GM10266 (cell line): Measurements from ENCODE around the gene SLC19A3.
"Not testable (repeated sequence)": the region's sequence is repeated elsewhere in the genome, so short reads cannot be mapped to it uniquely, and the experiment has no call there.

Experiments
- DNase-seq: peaks from one replicate; pipeline ENCODE4 v3.0.0; 2012; ENCODE audit errors: extremely low spot score
- TF ChIP-seq, protein P1 (sequence below): IDR thresholded peaks from 2 replicates; pipeline ENCODE4 v1.5.1; 2012; ENCODE audit warnings: mild to moderate bottlenecking, low read depth; ENCODE audit not compliant: control insufficient read depth, insufficient read depth; ENCODE audit errors: missing control alignments

SLC19A3 gene

DNA sequence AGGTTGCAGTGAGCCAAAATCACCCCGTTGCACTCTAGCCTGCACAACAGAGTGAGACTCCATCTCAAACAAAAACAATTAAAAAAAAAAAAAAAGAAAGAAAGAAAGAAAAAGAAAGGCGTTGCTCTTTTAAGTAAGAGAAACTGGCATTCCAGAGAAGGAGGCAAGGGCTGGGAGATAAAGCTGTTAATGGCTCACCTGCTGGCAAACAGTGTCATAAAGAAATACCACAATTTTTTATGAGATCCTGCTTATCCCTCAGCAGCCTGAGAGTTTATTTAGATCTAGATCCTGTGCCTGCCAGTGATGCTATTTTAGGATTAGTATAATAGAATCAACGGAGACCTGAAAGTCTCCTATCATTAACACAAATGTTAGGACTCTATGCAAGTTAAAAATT lies 16.3 kb downstream of the SLC19A3 start:
- DNase-seq: no peak

DNA sequence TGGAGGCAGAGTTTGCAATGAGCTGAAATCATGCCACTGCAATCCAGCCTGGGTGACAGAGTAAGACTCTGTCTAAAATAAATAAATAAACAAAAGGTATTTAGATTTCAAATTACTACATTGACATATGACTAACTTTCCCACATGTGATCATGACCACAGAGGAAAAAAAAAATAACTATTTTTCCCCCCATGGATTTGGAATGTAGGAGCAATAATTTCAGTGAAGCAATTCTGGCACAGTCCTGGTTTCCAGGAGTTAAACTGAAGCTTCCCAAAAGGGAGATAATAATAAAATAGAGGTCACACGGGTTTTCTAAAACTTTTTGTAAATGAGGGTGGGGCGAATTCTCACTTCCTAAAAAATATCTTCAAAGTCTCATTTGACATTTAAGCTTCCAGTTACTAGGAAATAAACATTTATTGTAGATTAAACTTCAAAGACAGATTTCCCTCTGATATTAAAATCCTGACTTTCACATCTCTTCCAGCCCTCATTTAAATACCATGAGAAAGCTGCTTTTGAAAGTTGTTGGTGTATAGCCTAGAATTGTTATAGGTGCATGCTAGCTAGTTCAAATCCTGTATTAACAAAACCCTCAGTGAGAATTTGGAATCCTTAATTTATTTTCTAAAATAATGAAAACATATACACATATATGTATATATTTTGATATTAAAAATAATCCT lies 20.7 kb downstream of the SLC19A3 start:
- no peak for DNase-seq
- TF ChIP-seq, protein P1, sequence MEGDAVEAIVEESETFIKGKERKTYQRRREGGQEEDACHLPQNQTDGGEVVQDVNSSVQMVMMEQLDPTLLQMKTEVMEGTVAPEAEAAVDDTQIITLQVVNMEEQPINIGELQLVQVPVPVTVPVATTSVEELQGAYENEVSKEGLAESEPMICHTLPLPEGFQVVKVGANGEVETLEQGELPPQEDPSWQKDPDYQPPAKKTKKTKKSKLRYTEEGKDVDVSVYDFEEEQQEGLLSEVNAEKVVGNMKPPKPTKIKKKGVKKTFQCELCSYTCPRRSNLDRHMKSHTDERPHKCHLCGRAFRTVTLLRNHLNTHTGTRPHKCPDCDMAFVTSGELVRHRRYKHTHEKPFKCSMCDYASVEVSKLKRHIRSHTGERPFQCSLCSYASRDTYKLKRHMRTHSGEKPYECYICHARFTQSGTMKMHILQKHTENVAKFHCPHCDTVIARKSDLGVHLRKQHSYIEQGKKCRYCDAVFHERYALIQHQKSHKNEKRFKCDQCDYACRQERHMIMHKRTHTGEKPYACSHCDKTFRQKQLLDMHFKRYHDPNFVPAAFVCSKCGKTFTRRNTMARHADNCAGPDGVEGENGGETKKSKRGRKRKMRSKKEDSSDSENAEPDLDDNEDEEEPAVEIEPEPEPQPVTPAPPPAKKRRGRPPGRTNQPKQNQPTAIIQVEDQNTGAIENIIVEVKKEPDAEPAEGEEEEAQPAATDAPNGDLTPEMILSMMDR: no peak

More for the DNA sequence above, 16.3 kb downstream of the SLC19A3 start:
- TF ChIP-seq, protein P1: no peak

DNA sequence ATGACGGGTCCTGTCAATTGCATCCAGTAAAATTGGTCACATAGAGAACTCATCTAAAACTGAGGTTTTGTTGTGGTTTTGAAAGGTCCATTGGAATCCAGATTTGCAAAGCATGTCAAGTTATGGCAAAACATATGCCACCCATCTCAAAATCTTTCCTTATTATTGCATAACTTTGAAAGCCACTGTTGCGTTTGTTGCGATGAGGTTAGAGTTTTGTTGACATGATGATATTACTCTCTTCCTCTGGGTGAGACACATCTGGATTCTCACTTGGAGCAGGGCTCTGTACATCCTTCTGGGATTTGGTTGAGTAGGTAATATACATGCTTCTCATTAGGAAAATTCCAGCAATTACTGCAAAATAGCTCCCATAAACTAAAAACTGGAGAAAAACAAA lies 30.6 kb downstream of the SLC19A3 start:
- TF ChIP-seq, protein P1: no peak
- DNase-seq: no peak

DNA sequence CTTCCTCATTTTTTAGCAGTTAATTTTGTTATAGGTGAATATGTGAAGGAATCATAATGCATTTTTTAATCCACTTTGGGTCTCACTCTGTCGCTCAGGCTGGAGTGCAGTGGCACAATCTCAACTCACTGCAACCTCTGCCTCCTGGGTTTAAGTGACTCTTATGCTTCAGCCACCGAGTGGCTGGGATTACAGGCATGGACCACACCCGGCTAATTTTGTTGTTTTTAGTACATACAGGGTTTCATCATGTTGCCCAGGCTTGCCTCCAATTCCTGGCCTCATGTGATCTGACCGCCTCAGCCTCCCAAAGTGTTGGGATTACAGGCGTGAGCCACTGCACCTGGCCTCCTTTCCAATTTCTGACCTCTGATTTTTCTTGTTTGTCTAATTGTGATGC lies 33.6 kb downstream of the SLC19A3 start:
- no peak for DNase-seq
- TF ChIP-seq, protein P1: no peak

DNA sequence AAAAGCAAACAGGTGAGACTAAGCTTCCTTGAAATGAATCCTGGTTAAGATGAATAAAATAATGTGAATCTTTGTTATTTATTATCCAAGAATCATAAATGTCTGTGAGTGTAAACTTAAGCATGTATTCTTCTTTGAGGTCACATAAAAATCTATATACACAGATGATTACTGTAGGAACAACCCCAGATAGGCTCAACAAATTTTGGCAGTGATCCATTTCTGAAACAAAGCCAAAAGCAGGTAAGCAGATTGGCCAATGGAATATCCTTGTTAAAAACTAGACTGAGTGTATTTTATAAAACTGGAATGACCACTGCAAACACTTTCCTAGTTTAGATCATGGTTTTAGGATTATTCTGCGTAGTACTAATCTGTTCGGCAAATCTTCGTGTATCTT lies 39.9 kb downstream of the SLC19A3 start:
- TF ChIP-seq, protein P1: no peak
- DNase-seq: no peak

DNA sequence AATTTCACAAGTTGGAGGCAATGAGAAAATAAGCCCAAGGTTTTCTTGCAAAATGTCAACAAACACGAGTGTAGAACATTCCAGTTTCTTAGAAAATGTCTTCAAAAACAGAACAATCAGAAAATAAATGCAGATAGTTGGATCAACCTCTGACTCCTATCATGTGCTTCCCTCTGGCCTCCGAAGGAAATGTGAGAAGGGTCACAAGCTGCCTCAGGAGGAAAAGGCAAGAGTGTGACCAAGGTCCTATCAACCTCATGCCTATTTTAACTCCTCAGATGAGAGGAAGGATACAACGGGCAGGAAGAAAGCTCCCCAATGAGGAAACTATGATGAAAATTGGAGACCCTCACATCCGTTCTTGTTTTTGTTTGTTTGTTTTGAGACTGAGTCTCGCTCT lies 43.3 kb downstream of the SLC19A3 start:
- DNase-seq: no peak
- TF ChIP-seq, protein P1: no peak

DNA sequence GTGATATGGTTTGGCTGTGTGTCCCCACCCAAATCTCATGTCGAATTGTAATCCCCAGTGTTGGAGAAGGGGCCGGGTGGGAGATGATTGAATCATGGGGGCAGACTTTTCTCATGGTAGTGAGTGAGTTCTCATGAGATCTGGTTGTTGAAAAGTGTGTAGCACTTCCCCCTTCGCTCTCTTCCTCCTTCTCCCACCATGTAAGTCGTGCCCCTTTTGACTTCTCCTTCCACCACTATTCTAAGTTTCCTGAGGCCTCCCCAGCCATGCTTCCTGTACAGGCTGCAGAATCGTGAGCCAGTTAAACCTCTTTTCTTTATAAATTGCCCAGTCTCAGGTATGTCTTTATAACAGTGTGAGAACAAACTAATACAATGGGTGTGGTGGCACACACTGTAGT lies 44.2 kb downstream of the SLC19A3 start:
- not testable (repeated sequence) for DNase-seq
